Skin of body (tissue), 2 donors: ENCODE results near the gene SHB. TPM values are rescaled to one million over a fixed set of nuclear protein-coding genes. Genes with fewer than 3 reads are reported as not detected.

ENCODE experiments used
- small RNA-seq: library from RNA; depleted of rRNA; stranded (forward); fragments of <200 nt; gene quantifications from one replicate; pipeline ENCODE3, GENCODE V24; 2014; ENCODE audit warnings: low replicate concordance
- total RNA-seq: library from RNA; depleted of rRNA; stranded (reverse); fragments of >200 nt; gene quantifications from one replicate; pipeline ENCODE4 v1.2.3, GENCODE V29; 2014

The SHB gene
- total RNA-seq, 1 donor from 2014 or later = 10.9 TPM

Small RNA genes within 50 kb of the gene (small RNA-seq; reads per million reads assigned to genes)
- not detected for gene RNU7-124P

Other genes starting within 250 kb of the SHB start
- 31.1 TPM for gene SLC25A51, start 165.1 kb downstream of the SHB start, total RNA-seq